Cardiac muscle cell (in vitro differentiated cells and primary cell): Measurements from ENCODE around the gene SASH1. TPM values are rescaled to one million over a fixed set of nuclear protein-coding genes. Genes with fewer than 3 reads are reported as not detected.
A peak's percentile ranks its signal among the peaks of the same experiment; 100 is the strongest.

Experiments
- DNase-seq, 2 donors: peaks; one replicate each; pipeline versions ENCODE4 v3.0.0 to v3.0.0-alpha.2; 2010 to 2017; ENCODE audit warnings: low read depth in 1 of 2, low spot score in 1 of 2
- H3K27ac ChIP-seq: fragments of 200-600 bp; sonication (generic); 2 replicates; pipeline ENCODE4 v1.5.1; 2016
- H3K27me3 ChIP-seq: fragments of 200-600 bp; sonication (generic); 2 replicates; pipeline ENCODE4 v1.6.0; 2016; ENCODE audit warnings: control low read depth
- H3K36me3 ChIP-seq: fragments of 200-600 bp; sonication (generic); 2 replicates; pipeline ENCODE4 v1.5.1; 2016; ENCODE audit warnings: control low read depth
- H3K4me1 ChIP-seq: fragments of 200-600 bp; sonication (generic); 2 replicates; pipeline ENCODE4 v1.8.1; 2017; ENCODE audit warnings: low read depth, mild to moderate bottlenecking, mixed run types
- H3K4me3 ChIP-seq: fragments of 200-600 bp; sonication (generic); 2 replicates; pipeline ENCODE4 v1.5.1; 2016; ENCODE audit warnings: mild to moderate bottlenecking
- H3K9me3 ChIP-seq: fragments of 200-600 bp; sonication (generic); 2 replicates; pipeline ENCODE4 v1.5.1; 2017; ENCODE audit warnings: low read depth, mild to moderate bottlenecking, control low read depth
- polyA plus RNA-seq: library from polyadenylated mRNA; unstranded; fragments of >200 nt; fragmentation: Nextera tagmentation; extraction: Ambion mirVana; gene quantifications from 2 replicates; pipeline ENCODE4 v1.2.1, GENCODE V29; 2016
- total RNA-seq: library from RNA; depleted of rRNA; stranded (reverse); fragments of >200 nt; gene quantifications from 2 replicates; pipeline ENCODE4 v1.2.3, GENCODE V29; 2016
- TF ChIP-seq, protein P1 (sequence below): IDR thresholded peaks from 2 replicates; pipeline ENCODE4 v1.5.1; 2012; ENCODE audit warnings: low read depth, mild to moderate bottlenecking, low read length

The SASH1 gene
- total and polyA plus RNA-seq, 2 experiments from 2014 or later, result 7.2 to 17.1 TPM

DNA sequence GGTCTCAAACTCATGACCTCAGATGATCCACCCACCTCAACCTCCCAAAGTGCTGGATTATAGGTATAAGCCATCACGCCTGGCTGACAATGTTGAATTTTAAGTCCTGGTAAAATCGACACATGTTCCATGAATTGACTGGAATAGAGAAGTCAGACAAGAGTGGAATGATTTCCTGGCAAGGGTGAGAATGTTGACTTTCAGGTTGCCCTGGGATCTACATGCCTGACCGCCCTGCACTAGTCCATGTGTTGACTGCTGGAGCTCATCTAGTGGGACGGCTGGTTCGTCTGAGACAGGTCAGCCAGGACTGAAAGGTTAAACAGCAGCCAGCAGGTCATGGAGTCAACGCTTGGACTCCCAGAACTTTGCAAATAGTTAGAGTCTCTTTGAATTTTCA lies 88.8 kb downstream of the SASH1 start:
- Histone ChIP-seq H3K36me3 (no peaks in the 10 kb centered on the region), H3K27ac (no peak overlapping the region), H3K9me3 (no peaks in the 10 kb centered on the region), H3K4me3 (no peak overlapping the region), H3K27me3 (no peaks in the 10 kb centered on the region), H3K4me1 (no peaks in the 10 kb centered on the region)
- TF ChIP-seq, protein P1, sequence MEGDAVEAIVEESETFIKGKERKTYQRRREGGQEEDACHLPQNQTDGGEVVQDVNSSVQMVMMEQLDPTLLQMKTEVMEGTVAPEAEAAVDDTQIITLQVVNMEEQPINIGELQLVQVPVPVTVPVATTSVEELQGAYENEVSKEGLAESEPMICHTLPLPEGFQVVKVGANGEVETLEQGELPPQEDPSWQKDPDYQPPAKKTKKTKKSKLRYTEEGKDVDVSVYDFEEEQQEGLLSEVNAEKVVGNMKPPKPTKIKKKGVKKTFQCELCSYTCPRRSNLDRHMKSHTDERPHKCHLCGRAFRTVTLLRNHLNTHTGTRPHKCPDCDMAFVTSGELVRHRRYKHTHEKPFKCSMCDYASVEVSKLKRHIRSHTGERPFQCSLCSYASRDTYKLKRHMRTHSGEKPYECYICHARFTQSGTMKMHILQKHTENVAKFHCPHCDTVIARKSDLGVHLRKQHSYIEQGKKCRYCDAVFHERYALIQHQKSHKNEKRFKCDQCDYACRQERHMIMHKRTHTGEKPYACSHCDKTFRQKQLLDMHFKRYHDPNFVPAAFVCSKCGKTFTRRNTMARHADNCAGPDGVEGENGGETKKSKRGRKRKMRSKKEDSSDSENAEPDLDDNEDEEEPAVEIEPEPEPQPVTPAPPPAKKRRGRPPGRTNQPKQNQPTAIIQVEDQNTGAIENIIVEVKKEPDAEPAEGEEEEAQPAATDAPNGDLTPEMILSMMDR, result no peak
- DNase-seq, result no peak

DNA sequence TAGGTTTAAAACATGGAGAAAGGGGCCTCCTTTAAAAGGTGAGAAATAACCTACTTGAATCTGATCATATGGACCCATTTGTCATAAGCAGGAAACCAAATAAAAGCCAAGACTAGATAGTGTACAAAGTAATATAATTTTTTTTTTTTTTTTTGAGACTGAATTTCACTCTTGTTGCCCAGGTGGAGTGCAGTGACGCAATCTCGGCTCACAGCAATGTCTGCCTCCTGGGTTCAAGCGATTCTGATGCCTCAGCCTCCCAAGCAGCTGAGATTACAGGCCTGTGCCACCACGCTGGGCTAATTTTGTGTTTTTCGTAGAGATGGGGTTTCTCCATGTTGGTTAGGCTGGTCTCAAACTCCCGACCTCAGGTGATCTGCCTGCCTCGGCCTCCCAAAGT lies 89.2 kb downstream of the SASH1 start:
- Histone ChIP-seq H3K4me1 (no peaks in the 10 kb centered on the region), H3K27me3 (no peaks in the 10 kb centered on the region), H3K27ac (no peak overlapping the region), H3K4me3 (no peak overlapping the region), H3K9me3 (no peaks in the 10 kb centered on the region), H3K36me3 (no peaks in the 10 kb centered on the region)
- no peak for DNase-seq
- TF ChIP-seq, protein P1, result no peak

DNA sequence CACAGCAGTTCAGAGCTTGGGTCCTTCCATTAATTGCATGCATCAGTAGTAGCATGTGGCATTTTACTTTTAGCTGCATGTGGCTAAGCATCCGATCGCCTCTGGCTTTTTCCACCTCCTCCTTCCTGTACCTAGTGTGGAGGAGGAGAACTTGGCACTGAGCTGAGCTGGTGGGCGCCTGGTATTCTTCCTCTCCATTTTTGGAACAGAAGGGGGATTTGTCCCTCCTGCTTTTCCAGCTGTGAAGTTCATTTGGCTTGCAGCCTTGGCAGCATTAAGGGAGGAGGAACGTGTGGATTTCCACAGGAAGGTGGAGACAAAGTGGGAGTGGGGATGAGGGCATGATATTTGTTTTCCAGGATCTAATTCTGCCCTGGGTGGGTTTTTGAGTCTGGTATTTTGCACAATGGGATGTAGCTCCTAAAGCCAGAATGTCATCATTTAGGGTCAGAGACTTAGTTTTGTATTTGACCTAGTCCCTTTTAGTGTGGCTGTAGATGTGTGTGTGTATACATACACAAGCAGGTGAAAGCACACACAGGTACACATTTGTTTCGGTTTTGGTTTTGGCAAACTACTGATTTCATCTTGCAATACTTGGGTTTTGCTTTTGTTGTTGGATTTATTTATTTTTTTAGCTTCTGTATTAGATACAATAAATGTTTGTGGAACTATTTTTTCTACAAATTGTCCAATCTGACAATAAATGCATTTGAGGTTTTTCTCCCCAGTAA lies 90.0 kb downstream of the SASH1 start:
- H3K27ac ChIP-seq, result no peak overlapping the region
- no peaks in the 10 kb centered on the region for H3K36me3 ChIP-seq
- no peaks in the 10 kb centered on the region for H3K4me1 ChIP-seq
- H3K4me3 ChIP-seq, result no peak overlapping the region
- no peaks in the 10 kb centered on the region for H3K9me3 ChIP-seq
- DNase-seq, result peak in 1 of 2 donors; percentile 40
- no peaks in the 10 kb centered on the region for H3K27me3 ChIP-seq
- TF ChIP-seq, protein P1, result no peak

DNA sequence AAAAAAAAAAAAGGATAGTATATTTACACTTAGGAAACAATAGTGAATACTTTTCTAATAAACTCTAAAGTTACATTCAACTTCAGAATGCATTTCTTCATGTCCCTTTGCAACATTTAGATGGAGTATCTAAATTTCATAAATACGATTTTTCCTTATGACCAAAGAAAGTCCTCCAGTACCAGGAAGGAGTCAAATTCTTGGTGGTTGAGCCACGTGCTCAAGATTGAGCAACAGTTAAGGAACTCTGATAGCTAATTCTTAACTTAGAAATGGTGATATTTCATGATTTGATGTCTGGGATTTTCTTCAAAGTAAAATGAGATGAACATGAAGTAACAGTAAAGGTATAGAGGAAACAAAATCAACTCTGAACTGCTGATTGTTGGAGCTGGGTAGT lies 92.7 kb downstream of the SASH1 start:
- no peaks in the 10 kb centered on the region for H3K4me1 ChIP-seq
- peak in 1 of 2 donors; percentile 77 for DNase-seq

DNA sequence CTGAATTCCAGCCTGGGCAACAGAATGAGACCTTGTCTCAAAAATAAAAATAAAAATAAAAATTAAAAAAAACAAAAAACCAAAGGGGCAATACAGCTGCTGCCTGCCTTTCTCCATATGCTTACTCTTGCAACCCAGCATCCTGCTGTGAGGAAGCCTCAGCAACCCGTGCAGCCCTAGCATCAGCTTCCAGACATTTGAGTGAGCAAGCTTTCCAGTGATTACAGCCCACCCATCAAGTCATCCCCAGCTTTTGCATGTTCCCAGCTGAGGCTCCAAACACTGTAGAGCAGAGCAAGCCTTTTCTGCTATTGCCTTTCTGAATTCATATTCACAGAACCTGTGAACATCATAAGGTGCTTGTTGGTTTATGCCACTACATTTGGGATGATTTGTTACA lies 93.8 kb downstream of the SASH1 start:
- Histone ChIP-seq H3K27me3 (no peaks in the 10 kb centered on the region), H3K27ac (no peak overlapping the region), H3K4me1 (no peaks in the 10 kb centered on the region), H3K4me3 (no peak overlapping the region), H3K36me3 (no peaks in the 10 kb centered on the region), H3K9me3 (no peaks in the 10 kb centered on the region)
- DNase-seq, result no peak
- TF ChIP-seq, protein P1, result no peak

More for the DNA sequence above, 92.7 kb downstream of the SASH1 start:
- H3K36me3 ChIP-seq, result no peaks in the 10 kb centered on the region
- TF ChIP-seq, protein P1, result no peak
- H3K27ac ChIP-seq, result no peak overlapping the region
- H3K27me3 ChIP-seq, result no peaks in the 10 kb centered on the region
- no peak overlapping the region for H3K4me3 ChIP-seq
- H3K9me3 ChIP-seq, result no peaks in the 10 kb centered on the region
